Measurements from ENCODE around the gene UQCRQ.
"Not testable (repeated sequence)": the region's sequence is repeated elsewhere in the genome, so short reads cannot be mapped to it uniquely, and the experiment has no call there.

UQCRQ gene

GRCh38 chr5:132834057-132834456 is 32.4 kb upstream of the UQCRQ start:
- no peak for DNase-seq

- no peak for DNase-seq
These were observed 29.6 kb upstream of the UQCRQ start for GRCh38 chr5:132836852-132837251.

GRCh38 chr5:132837868-132838267 is 28.6 kb upstream of the UQCRQ start:
- DNase-seq: no peak

GRCh38 chr5:132838516-132839282 is 27.7 kb upstream of the UQCRQ start:
- DNase-seq: no peak

GRCh38 chr5:132839426-132840301 is 26.8 kb upstream of the UQCRQ start:
- DNase-seq: no peak

GRCh38 chr5:132840313-132840712 is 26.1 kb upstream of the UQCRQ start:
- no peak for DNase-seq

- DNase-seq: no peak
These were observed 25.5 kb upstream of the UQCRQ start for GRCh38 chr5:132840896-132841295.

- DNase-seq: no peak
These were observed 25.1 kb upstream of the UQCRQ start for GRCh38 chr5:132841305-132841704.

- DNase-seq: no peak
These were observed 18.2 kb upstream of the UQCRQ start for GRCh38 chr5:132848270-132848669.

GRCh38 chr5:132849347-132849746 is 17.1 kb upstream of the UQCRQ start:
- no peak for DNase-seq

- no peak for DNase-seq
These were observed 16.4 kb upstream of the UQCRQ start for GRCh38 chr5:132850066-132850465.

GRCh38 chr5:132853323-132853722 is 13.1 kb upstream of the UQCRQ start:
- no peak for DNase-seq

- no peak for DNase-seq
These were observed 12.7 kb upstream of the UQCRQ start for GRCh38 chr5:132853790-132854189.

- DNase-seq: no peak
These were observed 12.1 kb upstream of the UQCRQ start for GRCh38 chr5:132854301-132854700.

- not testable (repeated sequence) for DNase-seq
These were observed 11.4 kb upstream of the UQCRQ start for GRCh38 chr5:132854992-132855391.

- DNase-seq: no peak
These were observed 10.4 kb upstream of the UQCRQ start for GRCh38 chr5:132856011-132856410.

GRCh38 chr5:132859889-132860437 is 6.5 kb upstream of the UQCRQ start:
- peak; percentile 12 for DNase-seq

- no peak for DNase-seq
These were observed 5.7 kb upstream of the UQCRQ start for GRCh38 chr5:132860742-132861141.

- DNase-seq: no peak
These were observed 637 bp upstream of the UQCRQ start for GRCh38 chr5:132865668-132866341.

- no peak for DNase-seq
These were observed 607 bp downstream of the UQCRQ start for GRCh38 chr5:132867046-132867451.

GRCh38 chr5:132868754-132869153 is 2.3 kb downstream of the UQCRQ start:
- no peak for DNase-seq

GRCh38 chr5:132870801-132871200 is 4.4 kb downstream of the UQCRQ start:
- no peak for DNase-seq

Measured in activated CD4-positive, alpha-beta T cell treated with anti-CD3 and anti-CD28 coated beads, Interleukin-2, amount 50 U/mL, for 16 hours (primary cell).